ENCODE results near the gene TUFM.
"Not testable (repeated sequence)": the region's sequence is repeated elsewhere in the genome, so short reads cannot be mapped to it uniquely, and the experiment has no call there.

TUFM gene

GRCh38 chr16:28879841-28880588, 33.9 kb upstream of the TUFM start:
- in situ Hi-C loops (cut with MboI; ENCODE audit: low sequenced_read_pairs), result no loop called here
- peak; percentile 80 to 96 for DNase-seq (ENCODE audit: low spot score in 2 of 2)
- H3K9me3 ChIP-seq, result no peaks in the 10 kb centered on the region
- H3K4me3 ChIP-seq, result peak overlapping the region; percentile 73
- peaks cover 8% of the 10 kb centered on the region for H3K4me1 ChIP-seq
- H3K27me3 ChIP-seq (ENCODE audit: low read depth), result no peaks in the 10 kb centered on the region
- H3K36me3 ChIP-seq (replicated peaks), result no peaks in the 10 kb centered on the region

GRCh38 chr16:28879261-28879840, 33.2 kb upstream of the TUFM start:
- no peaks in the 10 kb centered on the region for H3K27me3 ChIP-seq (ENCODE audit: low read depth)
- no peaks in the 10 kb centered on the region; the same call in 1 of the 2 replicates for H3K36me3 ChIP-seq (replicated peaks)
- no peak for DNase-seq (ENCODE audit: low spot score in 2 of 2)
- in situ Hi-C loops (cut with MboI; ENCODE audit: low sequenced_read_pairs), result no loop called here
- peak overlapping the region; percentile 73 for H3K4me3 ChIP-seq
- peaks cover 8% of the 10 kb centered on the region for H3K4me1 ChIP-seq
- no peaks in the 10 kb centered on the region for H3K9me3 ChIP-seq

GRCh38 chr16:28878083-28878926, 32.2 kb upstream of the TUFM start, which contains the start of gene ATP2A1:
ATP2A1 (plus strand) TSS chr16:28878488; CDS start chr16:28878672, 184 bp downstream.
- DNase-seq (ENCODE audit: low spot score in 2 of 2), result no peak
- Histone ChIP-seq H3K9me3 (no peaks in the 10 kb centered on the region), H3K4me3 (peak within 1 kb of the TSS; percentile 73), H3K27me3 (ENCODE audit: low read depth) (no peaks in the 10 kb centered on the region), H3K4me1 (peaks cover 8% of the 10 kb centered on the region), H3K36me3 (replicated peaks) (peaks cover 8% of the 10 kb centered on the region)
- in situ Hi-C loops (cut with MboI; ENCODE audit: low sequenced_read_pairs), result no loop called here

- Histone ChIP-seq H3K9me3 (no peaks in the 10 kb centered on the region), H3K27me3 (ENCODE audit: low read depth) (no peaks in the 10 kb centered on the region), H3K4me3 (no peak overlapping the region), H3K36me3 (replicated peaks) (peaks cover 12% of the 10 kb centered on the region), H3K4me1 (peaks cover 8% of the 10 kb centered on the region)
- in situ Hi-C loops (cut with MboI; ENCODE audit: low sequenced_read_pairs), result no loop called here
- no peak for DNase-seq (ENCODE audit: low spot score in 2 of 2)
Measured at GRCh38 chr16:28877655-28878000, 31.5 kb upstream of the TUFM start.

- Histone ChIP-seq H3K27me3 (ENCODE audit: low read depth) (no peaks in the 10 kb centered on the region), H3K4me3 (no peak overlapping the region), H3K9me3 (no peaks in the 10 kb centered on the region), H3K4me1 (peaks cover 8% of the 10 kb centered on the region), H3K36me3 (replicated peaks) (peaks cover 13% of the 10 kb centered on the region)
- in situ Hi-C loops (cut with MboI; ENCODE audit: low sequenced_read_pairs), result no loop called here
- no peak for DNase-seq (ENCODE audit: low spot score in 2 of 2)
Measured at GRCh38 chr16:28876973-28877654, 31.0 kb upstream of the TUFM start.

- Histone ChIP-seq H3K4me1 (peaks cover 8% of the 10 kb centered on the region), H3K4me3 (no peak overlapping the region), H3K9me3 (no peaks in the 10 kb centered on the region), H3K27me3 (ENCODE audit: low read depth) (no peaks in the 10 kb centered on the region), H3K36me3 (replicated peaks) (peaks cover 16% of the 10 kb centered on the region)
- in situ Hi-C loops (cut with MboI; ENCODE audit: low sequenced_read_pairs), result no loop called here
- no peak for DNase-seq (ENCODE audit: low spot score in 2 of 2)
Measured at GRCh38 chr16:28876019-28876659, 30.0 kb upstream of the TUFM start.

DNA sequence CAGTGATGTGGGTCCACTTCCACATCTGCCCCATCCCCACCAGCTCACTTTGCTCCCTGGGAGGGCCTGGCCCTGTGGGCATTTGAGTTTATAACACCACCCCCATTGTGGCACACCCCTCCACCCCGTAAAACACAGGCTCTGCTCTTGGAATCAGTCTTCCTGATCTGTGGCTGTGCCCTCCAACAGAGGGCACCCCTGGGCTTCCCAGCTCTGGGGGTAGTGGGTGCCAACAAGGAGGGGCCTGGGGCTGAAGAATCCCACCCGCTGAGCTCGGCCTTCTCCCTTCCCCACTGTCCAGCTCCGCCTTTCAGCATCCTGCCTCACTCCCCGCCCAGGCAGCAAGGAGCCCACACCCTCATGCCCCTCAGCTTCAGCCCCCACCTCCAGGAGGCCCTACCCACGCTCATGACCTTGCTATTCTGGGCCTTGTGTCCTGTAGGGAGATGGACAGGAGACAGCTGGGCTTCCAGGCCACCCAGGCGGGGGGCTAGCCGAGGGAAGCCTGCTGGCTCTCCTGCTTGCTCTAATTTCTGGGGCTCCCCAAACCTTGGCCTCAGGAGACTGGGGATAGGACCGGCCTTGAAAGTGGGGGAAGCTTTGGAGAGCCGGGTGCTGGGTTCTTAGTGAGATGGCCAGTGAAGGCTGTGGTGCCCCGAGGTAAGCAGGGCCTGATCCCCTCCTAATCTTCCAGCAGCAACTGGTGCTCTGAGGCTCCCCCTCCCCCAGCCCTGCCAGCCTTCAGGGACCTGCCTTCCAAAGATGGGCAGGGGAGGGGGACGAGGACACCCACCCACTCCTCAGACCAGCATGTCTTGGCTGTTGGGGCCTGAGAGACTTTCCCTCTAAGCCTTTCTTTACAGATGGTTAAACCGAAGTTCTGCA, 29.2 kb upstream of the TUFM start:
- no peaks in the 10 kb centered on the region for H3K27me3 ChIP-seq (ENCODE audit: low read depth)
- in situ Hi-C loops (cut with MboI; ENCODE audit: low sequenced_read_pairs), result no loop called here
- peaks cover 22% of the 10 kb centered on the region for H3K36me3 ChIP-seq (replicated peaks)
- H3K4me3 ChIP-seq, result no peak overlapping the region
- no peak for DNase-seq (ENCODE audit: low spot score in 2 of 2)
- H3K4me1 ChIP-seq, result peaks cover 8% of the 10 kb centered on the region
- H3K9me3 ChIP-seq, result no peaks in the 10 kb centered on the region

GRCh38 chr16:28874406-28874805, 28.3 kb upstream of the TUFM start:
- H3K27me3 ChIP-seq (ENCODE audit: low read depth), result no peaks in the 10 kb centered on the region
- peaks cover 31% of the 10 kb centered on the region for H3K36me3 ChIP-seq (replicated peaks)
- H3K4me3 ChIP-seq, result no peak overlapping the region
- no peak for DNase-seq (ENCODE audit: low spot score in 2 of 2)
- H3K4me1 ChIP-seq, result peaks cover 5% of the 10 kb centered on the region
- in situ Hi-C loops (cut with MboI; ENCODE audit: low sequenced_read_pairs), result no loop called here
- no peaks in the 10 kb centered on the region for H3K9me3 ChIP-seq

- no peaks in the 10 kb centered on the region for H3K9me3 ChIP-seq
- peak in 1 of 2 experiments; percentile 63 for DNase-seq (ENCODE audit: low spot score in 2 of 2)
- in situ Hi-C loops (cut with MboI; ENCODE audit: low sequenced_read_pairs), result no loop called here
- no peaks in the 10 kb centered on the region for H3K27me3 ChIP-seq (ENCODE audit: low read depth)
- H3K4me1 ChIP-seq, result peaks cover 2% of the 10 kb centered on the region
- peaks cover 39% of the 10 kb centered on the region for H3K36me3 ChIP-seq (replicated peaks)
- no peak overlapping the region for H3K4me3 ChIP-seq
Measured at GRCh38 chr16:28873543-28874201, 27.5 kb upstream of the TUFM start.

GRCh38 chr16:28872952-28873351, 26.8 kb upstream of the TUFM start:
- H3K36me3 ChIP-seq (replicated peaks), result peaks cover 45% of the 10 kb centered on the region
- H3K9me3 ChIP-seq, result no peaks in the 10 kb centered on the region
- no peaks in the 10 kb centered on the region for H3K27me3 ChIP-seq (ENCODE audit: low read depth)
- DNase-seq (ENCODE audit: low spot score in 2 of 2), result no peak
- no peak overlapping the region for H3K4me3 ChIP-seq
- no peaks in the 10 kb centered on the region for H3K4me1 ChIP-seq
- in situ Hi-C loops (cut with MboI; ENCODE audit: low sequenced_read_pairs), result no loop called here

DNA sequence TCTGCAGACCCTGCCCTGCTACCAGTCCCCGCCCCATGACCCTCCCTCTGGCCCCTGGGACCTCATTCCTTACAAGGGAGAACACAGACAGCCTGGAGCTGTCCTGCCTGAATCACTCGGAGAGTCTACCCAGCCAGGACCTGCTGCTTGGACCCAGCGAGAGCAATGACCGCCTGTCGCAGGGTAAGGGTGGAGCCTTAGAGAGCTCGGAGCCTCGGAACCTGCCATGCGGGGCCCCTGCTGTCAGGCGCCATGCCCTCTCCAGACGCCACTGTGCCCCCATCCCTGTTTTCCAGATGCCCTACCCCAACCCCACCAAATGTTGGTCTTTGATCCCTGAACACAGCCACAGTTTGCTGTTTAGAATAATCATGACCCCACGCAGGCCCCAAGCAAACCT, 23.1 kb upstream of the TUFM start:
- Histone ChIP-seq H3K4me1 (peaks cover 4% of the 10 kb centered on the region; the same call in 1 of the 2 replicates), H3K36me3 (replicated peaks) (peaks cover 57% of the 10 kb centered on the region), H3K4me3 (no peak overlapping the region), H3K9me3 (no peaks in the 10 kb centered on the region), H3K27me3 (ENCODE audit: low read depth) (no peaks in the 10 kb centered on the region)
- in situ Hi-C loops (cut with MboI; ENCODE audit: low sequenced_read_pairs), result no loop called here
- DNase-seq (ENCODE audit: low spot score in 2 of 2), result no peak

DNA sequence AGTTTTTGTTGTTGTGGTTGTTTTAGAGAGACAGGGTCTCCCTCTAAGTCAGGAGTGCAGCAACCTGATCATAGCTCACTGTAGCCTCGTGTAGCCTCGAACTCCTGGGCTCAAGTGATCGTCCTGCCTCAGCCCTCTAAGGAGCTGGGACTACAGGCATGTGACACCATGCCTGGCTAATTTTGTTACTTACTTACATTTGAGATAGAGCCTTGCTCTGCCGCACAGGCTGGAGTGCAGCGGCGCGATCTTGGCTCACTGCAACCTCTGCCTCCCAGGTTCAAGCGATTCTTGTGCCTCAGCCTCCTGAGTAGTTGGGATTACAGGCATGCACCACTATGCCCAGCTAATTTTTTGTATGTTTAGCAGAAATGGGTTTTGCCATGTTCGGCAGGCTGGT, 21.5 kb upstream of the TUFM start:
- H3K4me1 ChIP-seq; in situ Hi-C loops (cut with MboI; ENCODE audit: low sequenced_read_pairs); H3K27me3 ChIP-seq (ENCODE audit: low read depth); DNase-seq (ENCODE audit: low spot score in 2 of 2); H3K4me3 ChIP-seq; H3K9me3 ChIP-seq: not testable (repeated sequence)
- peaks cover 45% of the 10 kb centered on the region for H3K36me3 ChIP-seq (replicated peaks)

All from HAP-1 (cell line).